HG03432 (cell line): Measurements from ENCODE around the gene DUSP3.

Experiments
- ATAC-seq: cut with Tn5 transposase; IDR thresholded peaks from one replicate; pipeline ENCODE4 v1.9.1; 2021; ENCODE audit warnings: mild to moderate bottlenecking, moderate library complexity; ENCODE audit not compliant: unreplicated experiment

The DUSP3 gene

DNA sequence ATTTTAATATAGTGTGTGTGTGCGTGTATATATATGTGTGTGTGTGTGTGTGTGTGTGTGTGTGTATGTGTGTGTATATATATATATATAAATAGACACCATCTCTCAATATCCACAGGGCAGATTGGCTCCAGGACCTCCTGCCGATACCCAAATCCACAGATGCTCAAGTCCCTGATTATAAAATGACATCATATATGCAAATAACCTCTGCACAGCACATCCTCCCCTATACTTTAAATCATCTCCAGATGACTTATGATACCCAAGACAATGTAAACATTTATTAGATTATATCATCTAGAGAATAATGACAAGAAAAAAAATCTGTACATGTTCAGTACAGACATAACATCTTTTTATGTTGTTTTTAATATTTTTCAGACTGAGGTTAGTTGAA, 7.8 kb downstream of the DUSP3 start:
- no peak for ATAC-seq

DNA sequence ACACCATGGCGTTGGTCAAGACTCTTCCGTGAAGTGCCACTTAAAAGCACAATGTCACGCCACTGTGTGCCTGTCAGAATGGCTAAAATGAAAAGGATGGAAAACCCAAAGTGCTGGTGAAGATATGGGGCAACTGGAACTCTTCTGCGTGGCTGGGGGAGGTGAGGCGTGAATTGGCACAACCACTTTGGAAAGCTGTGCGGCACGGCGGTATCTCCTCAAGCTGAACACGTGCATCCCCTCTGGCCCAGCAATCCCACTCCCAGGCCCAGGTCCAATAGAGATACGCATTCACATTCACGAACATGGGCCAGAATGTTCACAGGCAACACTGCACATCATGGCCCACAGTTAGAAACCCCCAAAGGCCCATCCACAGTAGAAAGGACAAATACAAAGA, 8.9 kb downstream of the DUSP3 start:
- ATAC-seq, result no peak

DNA sequence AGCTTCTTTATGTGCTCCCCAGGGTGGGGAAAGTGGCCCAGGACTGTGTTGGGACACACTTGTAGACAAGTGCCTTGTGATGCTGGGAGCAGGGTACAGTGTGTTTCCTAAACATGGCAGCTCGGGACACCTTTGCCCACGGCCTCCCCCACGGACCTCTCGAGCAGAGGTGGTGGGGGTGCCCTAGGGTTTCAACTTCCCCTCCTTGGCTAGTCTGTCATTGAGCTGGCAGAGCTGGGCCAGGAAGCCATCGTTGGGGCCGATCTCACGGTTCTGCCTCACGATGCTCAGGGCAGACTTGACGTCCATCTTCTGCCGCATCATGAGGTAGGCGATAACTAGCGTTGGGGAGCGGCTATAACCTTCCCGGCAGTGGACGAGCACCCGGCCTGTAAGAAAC, 9.4 kb downstream of the DUSP3 start:
- ATAC-seq, result no peak

DNA sequence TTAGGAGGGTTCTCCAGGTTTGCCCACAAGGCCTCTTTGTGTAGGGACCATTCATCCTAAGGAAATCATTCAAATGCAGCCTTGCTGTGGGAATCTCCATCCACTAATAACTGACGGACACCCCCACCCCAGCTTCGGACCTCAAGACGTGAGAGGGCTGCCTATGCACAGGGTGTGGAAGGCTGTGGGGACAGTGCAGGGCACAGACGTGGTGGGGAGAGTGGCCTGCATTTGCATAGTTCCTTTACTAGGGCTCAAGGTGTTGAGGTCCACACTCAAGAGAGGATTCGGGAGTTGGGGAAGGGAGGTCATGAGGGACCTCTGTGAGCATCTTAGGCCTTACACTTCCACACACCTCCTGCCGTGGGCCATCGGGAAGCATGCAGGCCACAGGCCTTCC, 9.8 kb downstream of the DUSP3 start:
- no peak for ATAC-seq

DNA sequence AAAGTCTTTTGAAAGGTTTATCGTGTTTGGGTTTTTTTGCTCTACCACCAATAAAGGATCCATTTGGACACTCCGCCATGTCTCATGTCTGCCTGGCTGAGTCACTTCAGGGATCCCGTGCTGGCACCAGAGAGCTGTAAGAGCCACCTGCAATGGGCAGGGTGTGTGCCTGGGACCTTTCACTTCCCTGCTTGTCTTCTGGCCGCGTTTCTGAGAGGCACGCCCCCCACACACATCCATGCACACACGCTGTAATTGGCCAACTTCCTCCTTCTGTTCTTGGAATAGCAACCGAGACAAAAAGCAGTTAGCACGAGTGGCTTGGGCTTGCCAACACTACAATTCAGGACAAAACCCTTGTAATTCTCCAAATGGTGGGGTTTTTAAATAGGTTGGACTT, 10.4 kb downstream of the DUSP3 start:
- ATAC-seq, result no peak

DNA sequence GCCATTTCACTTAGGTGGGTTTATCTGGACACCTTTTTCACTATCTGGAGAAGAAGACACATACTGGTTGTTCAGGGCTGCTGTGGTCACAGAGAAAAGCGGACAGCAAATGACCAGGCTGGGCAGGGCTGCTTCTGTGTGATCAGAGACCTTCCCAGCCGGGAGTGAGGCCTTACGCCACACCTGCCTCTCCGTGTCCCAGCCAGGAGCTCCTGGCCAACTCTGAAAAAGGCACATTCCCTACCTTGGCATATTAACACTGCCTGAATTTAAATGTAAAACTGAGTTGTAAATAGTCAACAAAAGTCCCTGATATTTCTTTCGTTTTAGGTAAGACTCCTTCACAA, 11.1 kb downstream of the DUSP3 start:
- ATAC-seq, result no peak

DNA sequence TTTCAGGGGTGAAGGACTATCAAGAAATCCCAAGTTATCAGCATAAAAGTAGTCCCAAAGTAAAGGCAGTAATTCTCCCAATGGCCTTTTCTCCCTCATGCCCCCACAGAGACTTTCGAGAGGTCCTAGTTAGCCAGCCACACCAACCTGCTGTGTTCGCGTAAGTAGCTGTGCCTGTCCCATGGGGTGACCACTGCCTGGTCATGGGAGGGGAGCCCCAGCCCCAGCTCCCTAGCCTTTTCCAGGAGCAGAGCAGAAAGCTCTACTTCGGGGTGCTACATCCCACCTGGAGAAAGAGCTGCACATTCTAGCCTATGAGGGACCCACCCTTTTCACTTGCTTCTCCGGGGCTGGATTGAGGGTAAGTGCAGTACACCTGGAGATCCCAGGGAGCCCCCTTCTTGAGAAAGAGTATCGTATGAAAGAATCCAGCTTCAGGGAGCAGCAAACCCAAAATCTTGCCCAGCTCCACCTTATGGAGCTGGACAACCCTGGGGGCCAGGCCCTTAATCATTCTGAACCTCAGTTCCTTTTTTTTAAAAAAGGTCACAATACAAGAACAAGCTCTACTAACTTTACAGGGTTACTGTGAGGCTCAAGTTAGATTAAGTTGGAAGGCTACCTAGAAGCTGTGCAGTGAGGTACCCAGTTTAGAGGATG, 11.6 kb downstream of the DUSP3 start:
- no peak for ATAC-seq

DNA sequence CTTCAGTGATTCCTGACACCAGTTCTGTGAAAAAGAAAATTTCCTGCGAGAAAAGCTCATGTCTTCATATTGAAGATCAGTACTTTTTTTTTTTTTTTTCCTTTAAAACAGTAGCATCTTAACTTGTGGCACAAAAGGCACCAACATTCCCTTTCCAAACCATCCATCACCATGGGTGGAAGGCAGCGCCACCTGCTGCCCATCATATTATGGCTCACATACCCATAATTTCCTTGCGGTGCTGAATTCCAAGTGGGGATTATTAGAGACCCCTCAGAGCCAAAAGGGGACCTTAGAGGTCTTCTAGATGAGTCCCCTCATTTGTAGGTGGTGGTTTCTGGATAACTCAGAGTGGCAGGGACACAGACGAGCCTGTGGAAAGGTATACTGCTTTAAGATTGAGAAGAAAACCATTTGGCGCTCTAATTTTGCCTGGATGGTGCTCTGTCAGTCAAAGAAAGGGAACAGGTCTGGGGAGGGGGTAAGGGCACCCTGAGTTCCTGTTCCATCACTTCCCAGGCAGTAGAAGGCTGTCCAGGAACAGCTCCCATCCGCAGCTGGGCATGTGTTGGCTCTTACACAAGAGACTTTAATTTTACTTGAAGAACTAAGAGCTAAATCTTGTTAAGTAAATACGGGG, 12.2 kb downstream of the DUSP3 start:
- no peak for ATAC-seq

DNA sequence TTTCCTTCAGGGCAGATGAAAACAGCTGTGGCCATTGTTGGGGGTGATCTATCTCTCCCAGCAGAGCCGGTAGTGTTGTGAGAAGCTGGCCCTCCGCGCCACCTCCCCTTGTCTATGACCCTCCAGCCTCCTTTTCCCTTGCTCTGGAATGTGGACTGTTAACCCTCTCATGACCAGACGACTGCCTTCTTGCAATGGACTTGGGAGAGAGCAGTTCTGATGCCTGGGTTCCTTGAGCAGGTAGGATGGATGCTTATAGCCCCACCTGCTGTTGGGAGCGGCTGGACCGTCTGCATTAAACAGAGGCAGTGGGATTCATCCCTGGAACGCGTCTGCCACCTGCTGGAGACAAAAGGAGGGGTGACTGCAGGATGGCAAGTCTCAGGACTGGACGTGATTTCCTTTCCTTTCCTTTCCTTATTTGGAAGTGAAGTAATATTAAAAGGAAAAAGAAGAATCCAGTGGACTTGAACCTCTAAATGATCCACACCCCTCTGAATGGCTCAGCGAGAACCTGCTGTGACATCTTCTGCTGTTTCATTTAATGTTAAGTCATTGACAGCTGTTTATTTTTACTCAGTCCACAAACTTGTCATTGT, 18.4 kb downstream of the DUSP3 start:
- ATAC-seq, result no peak

DNA sequence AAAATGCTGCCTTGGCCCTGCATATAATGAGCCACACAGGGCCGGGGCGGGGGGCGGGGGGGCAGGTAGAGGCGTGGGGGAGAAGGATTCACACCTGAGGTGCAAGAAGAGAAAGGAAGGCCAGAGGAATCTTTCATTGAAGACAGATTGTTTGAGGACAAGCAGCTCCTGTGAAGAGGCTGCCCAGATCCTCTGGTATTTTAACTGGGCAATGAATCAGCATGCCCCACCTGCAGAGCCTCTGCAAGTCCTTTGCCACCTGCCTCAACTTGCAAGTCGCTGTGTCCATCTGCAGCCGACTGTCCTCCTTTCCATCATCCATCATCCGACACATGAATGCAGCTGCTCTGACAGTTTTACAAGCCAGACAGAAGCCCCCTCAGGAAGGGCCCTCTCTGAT, 18.9 kb downstream of the DUSP3 start:
- no peak for ATAC-seq

DNA sequence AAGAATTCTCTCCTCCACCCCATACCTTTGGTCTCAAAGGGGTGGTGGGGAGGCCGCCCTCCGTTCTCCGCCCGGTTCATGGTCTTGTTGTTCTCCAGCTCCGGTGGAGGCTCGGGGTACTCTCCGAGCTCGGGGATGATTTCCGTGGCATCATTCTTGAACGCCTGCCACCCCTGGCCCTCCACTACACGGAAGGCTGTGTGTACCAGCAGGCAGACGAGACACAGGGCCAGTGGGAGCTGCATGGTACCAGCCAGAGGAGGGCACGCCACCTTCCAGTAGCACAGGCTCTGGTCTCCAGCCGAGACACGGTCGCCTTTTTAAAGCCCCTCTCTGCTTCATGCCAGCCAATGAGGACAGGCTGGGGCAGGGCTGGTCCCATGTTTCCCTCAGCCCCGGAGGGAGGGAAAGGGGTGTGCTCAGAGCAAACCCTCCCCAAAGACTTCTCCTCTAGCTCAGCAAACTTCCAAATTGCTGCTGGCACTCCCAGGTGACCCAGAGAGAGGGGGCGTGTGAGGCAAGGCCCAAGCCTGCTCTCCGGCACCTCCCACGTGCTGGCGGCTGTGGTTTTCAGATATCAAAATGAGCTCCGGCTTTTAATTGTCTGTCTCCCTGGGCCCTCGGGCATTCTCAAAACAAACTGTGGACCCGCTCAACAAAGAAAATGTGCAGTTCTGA, 20.1 kb downstream of the DUSP3 start, which contains the start of gene SOST:
Gene SOST, minus strand, starts transcription at position 295 of the 678 bp plus-strand sequence. Its CDS starts 50 bp downstream, at position 245.
- no peak for ATAC-seq

DNA sequence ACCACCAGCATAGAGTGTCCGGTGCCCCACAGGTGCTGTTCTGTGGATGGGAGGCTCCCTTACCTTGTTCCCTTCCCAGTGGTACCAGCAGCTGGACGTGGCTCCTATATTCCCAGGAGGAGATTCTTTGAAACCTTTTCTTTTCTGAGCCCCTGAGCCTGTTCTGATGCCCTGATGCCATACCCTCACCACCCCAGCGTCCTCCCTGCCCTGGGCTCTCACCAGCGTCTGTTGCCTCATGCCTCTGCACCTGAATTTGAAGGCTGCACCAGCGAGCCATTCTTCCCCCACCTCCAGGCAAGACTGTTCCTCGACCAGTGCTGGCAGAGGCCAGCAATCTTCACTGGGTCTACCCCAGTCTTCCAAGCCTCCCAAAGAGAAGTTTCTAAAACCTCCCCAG, 20.7 kb downstream of the DUSP3 start:
- ATAC-seq, result no peak

DNA sequence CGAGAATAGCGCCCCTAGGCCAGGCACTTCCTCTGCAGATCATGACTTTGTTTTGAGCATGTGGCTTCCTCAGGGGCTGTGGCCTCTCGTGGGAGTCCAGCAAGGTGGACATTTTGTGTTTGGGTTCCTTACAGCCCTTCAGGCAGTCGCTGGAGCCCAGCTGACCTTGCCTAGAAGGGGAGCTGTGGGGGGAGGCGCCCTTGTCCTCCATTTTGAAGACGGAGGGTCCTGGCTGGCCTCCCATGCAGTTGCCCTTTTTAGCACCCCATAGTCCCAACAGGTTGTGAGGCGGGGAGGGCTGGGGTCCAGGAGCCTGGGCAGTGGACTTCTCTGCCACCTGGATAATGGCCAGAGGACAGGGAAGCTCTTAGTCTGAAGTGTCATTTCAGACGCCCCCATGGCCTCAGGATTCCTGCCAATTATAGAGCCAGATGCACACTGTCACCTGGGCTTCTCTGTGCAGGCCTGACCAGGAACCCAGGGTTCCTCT, 21.6 kb downstream of the DUSP3 start:
- ATAC-seq, result no peak

DNA sequence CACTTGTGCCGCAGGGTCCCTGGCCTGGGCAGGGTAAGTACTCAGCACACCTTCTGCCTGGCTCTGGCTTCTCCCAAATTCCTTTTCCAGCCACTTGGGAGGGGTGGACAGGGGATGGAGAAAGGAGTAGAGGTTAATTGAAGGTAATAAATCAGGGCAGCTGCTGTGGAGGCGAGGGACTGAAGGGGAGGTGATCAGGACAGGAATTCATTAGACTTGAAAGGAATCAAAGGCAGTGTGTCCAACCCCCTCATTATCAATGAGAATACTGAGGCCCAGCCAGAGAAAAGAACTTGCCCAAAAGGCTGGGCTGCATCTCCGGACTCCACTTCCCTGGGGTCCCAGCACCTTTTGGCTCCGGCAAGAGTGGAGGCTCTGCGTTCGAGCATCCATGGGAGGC, 22.6 kb downstream of the DUSP3 start:
- no peak for ATAC-seq

DNA sequence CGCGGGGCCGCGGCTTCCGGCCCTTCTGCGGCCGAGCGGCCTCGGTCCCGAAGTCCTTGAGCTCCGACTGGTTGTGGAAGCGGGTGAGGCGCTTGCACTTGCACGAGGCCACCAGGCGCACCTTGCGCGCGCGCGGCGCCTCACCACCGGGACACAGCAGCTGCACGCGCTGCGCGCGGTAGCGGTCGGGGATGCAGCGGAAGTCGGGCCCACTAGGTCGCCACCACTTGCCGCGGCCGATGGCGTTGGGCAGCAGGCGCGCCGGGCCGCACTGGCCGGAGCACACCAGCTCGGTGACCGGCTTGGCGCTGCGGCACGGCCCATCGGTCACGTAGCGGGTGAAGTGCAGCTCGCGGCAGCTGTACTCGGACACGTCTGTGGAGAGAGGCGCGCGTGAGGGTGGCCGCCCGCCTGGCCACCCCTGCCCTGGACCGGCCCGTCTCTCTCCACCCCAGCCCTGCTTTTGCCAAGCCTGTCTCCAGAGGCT, 23.3 kb downstream of the DUSP3 start:
- no peak for ATAC-seq

DNA sequence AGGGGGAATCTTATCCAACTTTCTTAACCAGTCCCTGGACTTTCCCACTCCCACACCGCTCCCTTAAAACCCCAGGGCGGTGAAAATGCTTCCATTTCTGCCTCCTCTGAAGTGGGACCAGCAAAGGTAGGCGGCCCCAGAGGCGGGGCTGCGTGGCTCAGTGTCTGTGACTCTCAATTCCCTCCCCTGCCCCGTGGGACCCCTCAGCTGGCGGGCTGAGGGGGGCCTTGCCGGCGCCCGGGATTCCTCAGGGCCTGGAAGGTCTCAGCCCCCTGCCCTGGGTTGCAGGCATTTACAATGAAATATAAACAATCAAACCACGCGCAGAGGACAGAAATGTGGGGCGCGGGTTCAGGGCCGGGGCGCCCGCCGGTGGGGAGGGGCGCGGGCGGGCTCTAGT, 23.8 kb downstream of the DUSP3 start:
- ATAC-seq, result no peak

DNA sequence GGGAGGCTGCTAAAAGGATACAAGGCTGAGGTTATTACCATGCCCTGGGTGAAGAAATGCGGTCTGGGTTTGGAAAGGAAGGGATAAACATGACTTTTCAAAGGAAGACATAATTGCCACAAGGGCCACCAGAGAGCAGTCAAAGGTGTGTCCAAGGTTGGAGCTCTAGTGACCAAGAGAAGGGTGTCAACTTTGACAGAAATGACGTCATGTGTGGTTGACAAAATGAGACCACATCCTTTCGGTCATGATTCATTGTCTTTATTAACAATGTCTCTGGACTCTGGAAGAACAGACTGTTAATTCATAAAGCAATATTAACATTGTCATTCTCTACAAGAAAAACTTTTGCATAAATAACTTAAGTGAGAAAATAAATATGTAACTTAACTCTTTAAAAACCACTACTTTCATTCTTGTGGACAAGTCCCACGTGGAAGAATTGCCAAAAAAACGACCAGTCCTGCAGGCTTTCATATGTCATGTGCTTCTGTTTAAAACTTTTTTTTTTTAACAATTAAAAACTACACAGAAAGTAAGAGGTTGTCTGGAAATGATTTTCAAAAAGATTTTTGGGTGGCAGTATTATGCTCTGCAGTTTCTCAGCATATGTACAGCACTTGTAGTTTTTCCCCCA, 25.2 kb downstream of the DUSP3 start:
- ATAC-seq, result no peak

DNA sequence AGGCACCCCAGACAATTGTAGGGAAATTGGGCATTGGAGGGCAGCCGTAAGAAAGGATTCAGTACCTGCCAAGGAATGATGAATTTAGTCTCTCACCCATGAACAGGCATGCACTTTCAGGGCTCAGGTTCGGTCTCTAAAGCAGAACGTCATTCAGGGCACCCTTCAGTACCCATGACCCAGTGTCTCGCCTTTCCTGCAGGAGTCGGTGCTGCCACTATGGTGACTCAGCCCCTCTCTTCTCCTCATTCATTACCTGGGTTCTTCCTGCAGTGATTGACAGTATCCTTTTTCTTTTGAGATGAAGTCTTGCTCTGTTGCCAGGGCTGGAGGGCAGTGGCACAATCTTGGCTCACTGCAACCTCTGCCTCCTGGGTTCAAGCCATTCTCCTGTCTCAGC, 28.6 kb downstream of the DUSP3 start:
- no peak for ATAC-seq

DNA sequence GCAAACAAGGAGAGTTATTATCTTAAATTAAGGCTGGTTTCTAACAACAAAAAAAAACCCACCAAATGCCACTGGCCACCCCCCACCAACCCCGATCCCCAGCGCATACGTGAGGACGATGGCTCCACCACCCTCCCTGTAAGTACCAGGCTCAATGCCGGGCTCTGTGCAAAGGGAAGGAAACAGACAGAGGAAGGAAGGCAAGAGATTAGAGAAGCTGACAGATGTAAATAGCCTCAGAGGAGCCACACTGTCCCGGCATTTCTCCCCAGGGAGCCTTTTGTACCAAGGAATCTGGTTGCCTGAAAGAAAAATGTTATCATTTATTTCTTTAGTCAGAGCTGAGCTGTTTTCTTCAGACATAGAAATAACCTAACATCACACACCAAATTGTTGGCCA, 33.2 kb downstream of the DUSP3 start:
- no peak for ATAC-seq

DNA sequence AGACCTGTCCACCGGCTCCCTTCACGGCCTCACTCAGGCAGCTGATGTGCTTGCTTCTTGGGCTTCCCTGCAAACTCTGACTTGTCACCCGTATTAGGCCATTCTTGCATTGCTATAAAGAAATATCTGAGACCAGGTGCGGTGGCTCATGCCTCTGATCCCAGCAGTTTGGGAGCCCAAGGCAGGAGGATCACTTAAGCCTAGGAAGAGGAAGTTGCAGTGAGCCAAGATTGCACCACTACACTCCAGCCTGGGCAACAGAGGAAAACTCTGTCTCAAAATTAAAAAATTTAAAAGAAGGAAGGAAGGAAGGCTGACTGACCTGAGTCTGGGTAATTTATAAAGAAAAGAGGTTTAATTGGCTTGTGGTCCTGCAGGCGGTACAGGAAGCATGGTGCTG, 37.1 kb downstream of the DUSP3 start:
- no peak for ATAC-seq

DNA sequence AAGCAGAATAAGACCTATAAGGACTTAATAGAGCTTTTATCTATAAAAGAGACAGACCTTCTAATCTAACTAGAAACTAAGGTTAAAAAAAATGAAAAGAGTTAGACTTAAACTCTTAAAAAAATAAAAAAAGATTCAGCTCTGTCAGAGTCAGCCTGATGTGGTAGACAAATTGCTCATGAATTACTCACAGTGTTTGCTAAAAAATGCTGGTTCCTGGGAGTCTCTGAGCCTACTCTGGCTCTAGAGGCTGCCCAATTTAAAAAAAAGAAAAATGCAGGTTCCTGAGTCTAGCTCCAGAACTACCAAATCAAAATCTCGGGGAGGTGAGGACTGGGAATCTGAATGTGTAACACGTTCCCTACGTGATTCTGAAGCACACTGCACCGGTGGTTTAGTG, 38.2 kb downstream of the DUSP3 start:
- ATAC-seq, result no peak
